Adrenal gland (tissue), 12 donors: ENCODE measurements around the gene SPNS3. TPM values are rescaled to one million over a fixed set of nuclear protein-coding genes. Genes with fewer than 3 reads are reported as not detected.

Source experiments
- DNase-seq, 7 donors: peaks; one replicate each; pipeline ENCODE4 v3.0.0-alpha.2; 2019 to 2020
- H3K27ac ChIP-seq, 5 donors: fragments of 200-600 bp; sonication (generic) in 4 of 5; 1 replicate in 3 of 5; 2 replicates in 2 of 5; pipeline versions ENCODE4 v1.5.1 to v1.8.0; 2016 to 2020; ENCODE audit warnings: mild to moderate bottlenecking in 1 of 5
- H3K27me3 ChIP-seq: fragments of 200-600 bp; 2 replicates; pipeline ENCODE4 v1.8.0; 2021
- H3K36me3 ChIP-seq, 2 donors: fragments of 200-600 bp; replicated peaks in 1 of 2; 1 replicate in 1 of 2; 2 replicates in 1 of 2; pipeline versions ENCODE4 v1.5.1 to v1.8.0; 2018 to 2022
- H3K4me1 ChIP-seq, 2 donors: fragments of 200-600 bp; replicated peaks in 1 of 2; 1 replicate in 1 of 2; 2 replicates in 1 of 2; pipeline versions ENCODE4 v1.5.1 to v1.8.0; 2018 to 2021
- H3K4me3 ChIP-seq, 4 donors: fragments of 200-600 bp; sonication (generic) in 3 of 4; one replicate each; pipeline ENCODE4 v1.5.1; 2016 to 2018
- H3K9me3 ChIP-seq, 3 donors: fragments of 200-600 bp; sonication (generic) in 1 of 3; replicated peaks in 1 of 3; 1 replicate in 2 of 3; 2 replicates in 1 of 3; pipeline versions ENCODE4 v1.5.1 to v1.8.0; 2016 to 2021
- POLR2A ChIP-seq, 2 donors: fragments of 450-650 bp; IDR thresholded peaks; one replicate each; pipeline ENCODE4 v1.6.1; 2017; ENCODE audit warnings: antibody characterized with exemption in 2 of 2, mild to moderate bottlenecking in 2 of 2, moderate library complexity in 1 of 2
- WGBS, 4 donors: extraction: QIAGEN DNeasy Blood & Tissue Kit in 2 of 4; methylation state at CpG; one replicate each; pipeline versions ENCODE4 v1.1.5 to v1.1.7; 2013 to 2017; 5-methylcytosine and 5-hydroxymethylcytosine counted together
- intact Hi-C, 2 donors: fragments of 100-400 bp; cut with DNase I; formaldehyde crosslinking; loops; one replicate each; pipeline versions ENCODE4 v1.14.1 to v1.15.0; 2022 to 2023
- polyA plus RNA-seq, 3 donors: library from polyadenylated mRNA; stranded (reverse); fragments of 200-250 nt in 2 of 3; fragments of 350-450 nt in 1 of 3; fragmentation: Illumina TruSeq in 1 of 3; extraction: RNeasy Lipid Tissue Mini Kit (QIAGEN cat#74804) in 1 of 3; gene quantifications; one replicate each; pipeline ENCODE4 v1.2.3, GENCODE V29; 2013 to 2014
- total RNA-seq, 9 donors: library from RNA; depleted of rRNA in 4 of 9; stranded (reverse); fragments of >200 nt in 4 of 9; fragments of 120-200 nt in 1 of 9; fragmentation: NEBNext Ultra II Directional in 1 of 9; extraction: Animal tissue kit (Norgen Biotek cat#: 25700) in 1 of 9; gene quantifications; one replicate each; pipeline versions ENCODE4 v1.1.0 to v1.2.4, GENCODE V29; 2013 to 2023
- TF ChIP-seq, protein P1 (sequence below), 6 experiments: fragments of 450-650 bp in 4 of 6; fragments of 200-600 bp in 2 of 6; sonication (generic) in 1 of 6; IDR thresholded peaks; 1 replicate in 5 of 6; 2 replicates in 1 of 6; pipeline versions ENCODE4 v1.5.1 to v1.8.0; 2016 to 2021; ENCODE audit warnings: antibody characterized with exemption in 6 of 6, mild to moderate bottlenecking in 2 of 6, moderate library complexity in 1 of 6
- donor health status: healthy with polysubstance abuse.
- donor health status: Bipolar disorder and iron deficiency.
- donor health status: DM: yes; HTN: yes; CAD: no.
- donor health status: DM: no; HTN: no; CAD: no.
- donor health status: DM: no; HTN: no; CAD: no.
- donor health status: DM: yes; HTN: yes; CAD: no.

Gene SPNS3
- total and polyA plus RNA-seq, 12 donors: 0.33 to 10.5 (median 4.3) TPM

DNA sequence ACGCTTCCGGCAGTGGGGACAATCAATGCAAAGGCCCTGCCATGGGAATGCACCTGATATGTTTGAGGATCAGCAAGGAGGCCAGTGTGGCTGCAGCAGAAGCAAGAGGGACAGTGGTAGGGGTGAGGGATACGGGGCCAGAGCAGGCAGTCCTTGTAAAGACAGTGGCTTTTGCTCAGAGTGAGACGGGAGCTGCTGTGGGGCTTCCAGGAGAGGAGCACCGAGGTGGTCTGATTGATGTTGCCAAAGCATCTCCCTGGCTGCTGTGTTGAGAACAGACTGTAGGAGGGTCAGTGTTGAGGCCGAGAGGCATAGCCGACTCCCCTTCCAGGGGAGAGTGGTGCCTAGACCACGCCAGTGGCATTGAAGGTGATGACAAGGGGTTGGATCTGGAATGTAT is 53.6 kb downstream of the SPNS3 start:
- DNase-seq: no peak
- Histone ChIP-seq H3K4me3 (no peak overlapping the region), H3K4me1 (no peaks in the 10 kb centered on the region), H3K27me3 (no peaks in the 10 kb centered on the region), H3K36me3 (no peaks in the 10 kb centered on the region), H3K9me3 (no peaks in the 10 kb centered on the region), H3K27ac (no peak overlapping the region)
- WGBS, 4 donors: 90 to 99% (median 97%) methylated on average over 5 to 8 of the region's 8 CpGs
- no peak for TF ChIP-seq POLR2A (IDR thresholded peaks at IDR 0.05)
- TF ChIP-seq, protein P1, sequence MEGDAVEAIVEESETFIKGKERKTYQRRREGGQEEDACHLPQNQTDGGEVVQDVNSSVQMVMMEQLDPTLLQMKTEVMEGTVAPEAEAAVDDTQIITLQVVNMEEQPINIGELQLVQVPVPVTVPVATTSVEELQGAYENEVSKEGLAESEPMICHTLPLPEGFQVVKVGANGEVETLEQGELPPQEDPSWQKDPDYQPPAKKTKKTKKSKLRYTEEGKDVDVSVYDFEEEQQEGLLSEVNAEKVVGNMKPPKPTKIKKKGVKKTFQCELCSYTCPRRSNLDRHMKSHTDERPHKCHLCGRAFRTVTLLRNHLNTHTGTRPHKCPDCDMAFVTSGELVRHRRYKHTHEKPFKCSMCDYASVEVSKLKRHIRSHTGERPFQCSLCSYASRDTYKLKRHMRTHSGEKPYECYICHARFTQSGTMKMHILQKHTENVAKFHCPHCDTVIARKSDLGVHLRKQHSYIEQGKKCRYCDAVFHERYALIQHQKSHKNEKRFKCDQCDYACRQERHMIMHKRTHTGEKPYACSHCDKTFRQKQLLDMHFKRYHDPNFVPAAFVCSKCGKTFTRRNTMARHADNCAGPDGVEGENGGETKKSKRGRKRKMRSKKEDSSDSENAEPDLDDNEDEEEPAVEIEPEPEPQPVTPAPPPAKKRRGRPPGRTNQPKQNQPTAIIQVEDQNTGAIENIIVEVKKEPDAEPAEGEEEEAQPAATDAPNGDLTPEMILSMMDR (IDR thresholded peaks at IDR 0.05): no peak
- intact Hi-C loops: no loop called here

DNA sequence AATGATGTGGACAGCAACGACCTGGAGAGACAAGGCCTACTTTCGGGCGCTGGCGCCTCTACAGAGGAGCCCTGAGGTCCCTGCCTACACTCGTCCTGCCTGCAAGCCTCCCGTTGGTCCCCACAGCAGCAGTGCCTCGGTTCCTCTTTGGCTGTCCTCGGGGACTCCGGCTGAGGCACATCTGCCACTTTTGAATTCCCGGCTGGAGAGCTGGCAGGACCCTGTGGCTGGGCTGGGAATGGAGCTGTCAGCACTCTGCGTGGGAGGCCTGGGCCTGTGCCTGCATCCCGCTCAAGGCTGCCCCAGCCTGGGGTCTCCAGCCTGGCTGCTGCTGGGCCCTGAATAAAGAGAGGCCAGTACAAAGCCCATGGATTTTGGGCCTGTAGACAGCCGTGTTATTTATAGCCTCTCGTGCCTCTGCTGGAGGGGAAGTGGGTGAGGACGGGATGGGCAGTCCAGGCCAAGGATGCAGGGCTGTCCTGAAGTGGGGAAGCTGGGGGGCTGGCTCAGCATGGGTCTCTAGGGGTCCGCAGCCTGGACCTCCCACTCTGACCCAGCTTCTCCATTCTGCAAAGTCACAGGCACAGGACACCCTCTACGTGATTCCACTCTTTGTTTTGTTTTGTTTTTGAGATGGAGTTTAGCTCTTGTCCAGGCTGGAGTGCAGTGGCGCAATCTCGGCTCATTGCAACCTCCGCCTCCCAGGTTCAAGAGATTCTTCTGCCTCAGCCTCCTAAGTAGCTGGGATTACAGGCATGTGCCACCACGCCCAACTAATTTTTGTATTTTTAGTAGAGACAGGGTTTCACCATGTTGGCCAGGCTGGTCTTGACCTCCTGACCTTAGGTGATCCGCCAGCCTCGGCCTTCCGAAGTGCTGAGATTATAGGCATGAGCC is 54.3 kb downstream of the SPNS3 start:
- 78 to 93% (median 84%) methylated on average over 10 to 24 of the region's 24 CpGs for WGBS, 4 donors
- intact Hi-C loops: no loop called here
- H3K4me1 ChIP-seq: no peaks in the 10 kb centered on the region
- H3K4me3 ChIP-seq: no peak overlapping the region
- no peak overlapping the region for H3K27ac ChIP-seq
- DNase-seq: no peak
- TF ChIP-seq POLR2A (IDR thresholded peaks at IDR 0.05): no peak
- TF ChIP-seq, protein P1 (IDR thresholded peaks at IDR 0.05): no peak
- H3K27me3 ChIP-seq: no peaks in the 10 kb centered on the region
- H3K9me3 ChIP-seq: no peaks in the 10 kb centered on the region
- no peaks in the 10 kb centered on the region for H3K36me3 ChIP-seq

DNA sequence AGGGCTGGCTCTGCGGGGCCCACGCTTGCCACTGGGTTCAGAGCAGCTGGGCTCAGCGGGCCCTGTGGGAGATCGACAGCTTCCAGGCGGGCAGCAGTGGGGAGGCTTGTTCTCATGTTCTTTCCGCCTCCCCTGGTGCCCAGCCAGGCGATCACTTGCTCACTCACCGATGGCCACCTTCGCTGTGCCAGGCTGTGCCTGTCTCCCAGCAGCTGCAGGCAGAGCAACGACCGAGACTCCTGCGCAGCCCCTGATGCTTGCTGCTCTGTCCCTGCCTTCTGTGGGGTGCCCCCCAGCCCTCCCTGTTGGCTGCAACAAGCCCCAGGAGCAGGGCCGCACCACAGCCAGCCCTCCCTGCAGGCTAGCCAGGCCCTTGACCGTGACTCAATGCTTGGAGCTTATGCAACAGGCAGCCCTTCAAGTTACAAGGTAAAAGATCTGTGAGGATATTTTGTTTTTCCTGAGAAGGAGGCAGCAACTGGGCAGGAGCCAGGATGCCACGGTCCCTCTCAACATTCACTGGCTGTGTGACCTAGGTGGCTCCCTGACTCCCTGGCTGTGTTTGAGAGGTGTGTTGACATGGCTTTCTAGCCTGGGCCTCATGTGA is 55.4 kb downstream of the SPNS3 start:
- H3K4me1 ChIP-seq: no peaks in the 10 kb centered on the region
- intact Hi-C loops: no loop called here
- no peak overlapping the region for H3K4me3 ChIP-seq
- 62 to 75% (median 70%) methylated on average over 9 to 15 of the region's 15 CpGs; no CpG with 5 or more reads in 1 of the 4 donors for WGBS, 4 donors
- peak overlapping the region in 1 of 5 donors; percentile 14 for H3K27ac ChIP-seq
- H3K36me3 ChIP-seq: no peaks in the 10 kb centered on the region
- H3K9me3 ChIP-seq: no peaks in the 10 kb centered on the region
- TF ChIP-seq, protein P1 (IDR thresholded peaks at IDR 0.05): no peak
- H3K27me3 ChIP-seq: no peaks in the 10 kb centered on the region
- DNase-seq: peak in 6 of 7 donors; percentile 51 to 67 (median 59)

DNA sequence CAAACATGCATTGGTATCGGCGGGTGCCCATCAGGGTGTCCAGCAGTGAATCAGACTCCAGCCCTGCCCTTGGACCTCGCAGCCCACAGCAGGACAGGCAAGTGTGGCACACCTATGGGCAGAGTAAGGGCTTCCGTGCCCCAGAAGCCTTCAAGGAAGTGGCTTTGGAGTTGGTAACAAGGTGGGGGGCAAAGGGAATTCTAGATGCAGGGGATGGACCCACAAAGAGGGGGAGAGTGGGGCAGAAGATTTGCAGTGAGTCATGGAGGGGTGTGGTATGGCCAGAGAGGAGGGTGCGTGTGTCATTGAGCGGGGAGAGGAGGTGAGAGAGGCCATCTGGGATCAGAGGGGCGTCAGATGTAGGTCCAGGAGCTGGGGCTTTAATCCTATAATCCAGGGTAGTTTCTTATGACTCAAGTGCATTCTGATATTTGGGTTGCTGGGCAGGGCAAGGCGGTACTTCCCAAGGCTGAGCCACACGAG is 56.4 kb downstream of the SPNS3 start:
- H3K9me3 ChIP-seq: no peaks in the 10 kb centered on the region
- H3K27me3 ChIP-seq: no peaks in the 10 kb centered on the region
- no peaks in the 10 kb centered on the region for H3K36me3 ChIP-seq
- intact Hi-C loops: no loop called here
- DNase-seq: no peak
- WGBS, 4 donors: 78 to 81% (median 79%) methylated on average over 9 of the region's 9 CpGs
- H3K4me3 ChIP-seq: no peak overlapping the region
- no peaks in the 10 kb centered on the region for H3K4me1 ChIP-seq
- TF ChIP-seq, protein P1 (IDR thresholded peaks at IDR 0.05): no peak
- TF ChIP-seq POLR2A (IDR thresholded peaks at IDR 0.05): no peak
- no peak overlapping the region for H3K27ac ChIP-seq
